ENCODE results near the gene LRIT1. TPM values are rescaled to one million over a fixed set of nuclear protein-coding genes. Genes with fewer than 3 reads are reported as not detected.
A peak's percentile ranks its signal among the peaks of the same experiment; 100 is the strongest.

Gene LRIT1
- total RNA-seq, 1 experiment from 2014 or later, result not detected

GRCh38 chr10:84205049-84205852 lies 36.1 kb downstream of the LRIT1 start:
- ChIA-PET RAD21 (ENCODE audit: low non-redundant PET in 1 of 2, low total read pairs in 2 of 2, uncharacterized antibody in 2 of 2, unreplicated experiment in 2 of 2) (no interaction called here), CTCF (interaction anchor here (1.0 to 1.7 kb wide), 4 partner anchors 14 to 66 kb away, joined by 3 to 5 read pairs (median 4); partner anchors contain the start of gene GHITM)

More at GRCh38 chr10:84205049-84205852, 36.1 kb downstream of the LRIT1 start:
- H2AFZ ChIP-seq (ENCODE audit: low read depth, low read length, poor library complexity, severe bottlenecking), result no peak overlapping the region
- H3K4me2 ChIP-seq (ENCODE audit: low read length), result no peak overlapping the region
- no TSS peak for BruUV-seq (replicated peaks)
- peaks cover 19% of the 10 kb centered on the region for H3K27me3 ChIP-seq (ENCODE audit: insufficient read depth, low read length)
- no peaks in the 10 kb centered on the region for H3K79me2 ChIP-seq (ENCODE audit: insufficient read depth, low read length)
- H3K9me2 ChIP-seq (ENCODE audit: insufficient read depth), result no peaks in the 10 kb centered on the region
- DNase-seq (ENCODE audit: low read depth, low spot score) (peak; percentile 37), ATAC-seq (peak; percentile 90)
- H4K20me1 ChIP-seq (ENCODE audit: insufficient read depth), result no peaks in the 10 kb centered on the region
- POLR2A ChIA-PET, result no interaction called here
- no peak overlapping the region for H3K4me3 ChIP-seq (replicated peaks in 1 of 2; ENCODE audit: low read depth in 1 of 2, low read length in 2 of 2)
- no peaks in the 10 kb centered on the region for H3K36me3 ChIP-seq (ENCODE audit: control insufficient read depth in 1 of 2, insufficient read depth in 2 of 2, low read length in 2 of 2)
- peak; percentile 74 for TF ChIP-seq RAD21 (IDR thresholded peaks at IDR 0.05; ENCODE audit: low read depth)
- TF ChIP-seq SIN3A (IDR thresholded peaks at IDR 0.05; ENCODE audit: low read depth), result no peak
- TF ChIP-seq CBX3 (IDR thresholded peaks at IDR 0.05; ENCODE audit: low read depth), result no peak
- peak; percentile 69 to 95 (median 86); a peak in 5 of 6 replicates for TF ChIP-seq CTCF (IDR thresholded peaks at IDR 0.05 in 2 of 3, conservative IDR thresholded peaks at IDR 0.05 in 1 of 3; ENCODE audit: borderline replicate concordance in 1 of 3, insufficient read depth in 1 of 3, low read depth in 2 of 3, low read length in 2 of 3)
- no peak overlapping the region for H3K9ac ChIP-seq (ENCODE audit: low read length)
- H3K4me1 ChIP-seq (ENCODE audit: control insufficient read depth in 1 of 2, insufficient read depth in 2 of 2, low read length in 2 of 2), result no peaks in the 10 kb centered on the region
- H3K9me3 ChIP-seq (ENCODE audit: control insufficient read depth in 1 of 2, insufficient read depth in 1 of 2, low read depth in 1 of 2, low read length in 2 of 2), result no peaks in the 10 kb centered on the region
- no peak overlapping the region for H3K27ac ChIP-seq (ENCODE audit: low read depth, low read length)
- intact Hi-C loops (cut with micrococcal nuclease), result loop anchor here (1.0 kb wide), 2 partner anchors 57 to 79 kb away; no protein-coding TSS in a partner anchor

Data from HCT116 (cell line).